GM23248 (cell line): ENCODE measurements around the gene DIO3. TPM values are rescaled to one million over a fixed set of nuclear protein-coding genes. Genes with fewer than 3 reads are reported as not detected.

Source experiments
- DNase-seq: peaks from one replicate; pipeline ENCODE4 v3.0.0-alpha.2; 2015
- H2AFZ ChIP-seq: fragments of 200-600 bp; sonication (generic); 2 replicates; pipeline ENCODE4 v1.6.1; 2016; ENCODE audit warnings: antibody characterized with exemption
- H3F3A ChIP-seq: fragments of 200-600 bp; sonication (generic); 2 replicates; pipeline ENCODE4 v1.6.1; 2016; ENCODE audit warnings: mild to moderate bottlenecking, antibody characterized with exemption, mixed run types; ENCODE audit not compliant: insufficient read depth
- H3K27ac ChIP-seq: fragments of 200-600 bp; sonication (generic); 2 replicates; pipeline ENCODE4 v1.5.1; 2016; ENCODE audit warnings: mild to moderate bottlenecking
- H3K27me3 ChIP-seq: fragments of 200-600 bp; sonication (generic); replicated peaks from 2 replicates; pipeline ENCODE4 v1.6.1; 2016; ENCODE audit warnings: mild to moderate bottlenecking; ENCODE audit not compliant: insufficient read depth
- H3K36me3 ChIP-seq: fragments of 200-600 bp; sonication (generic); 2 replicates; pipeline ENCODE4 v1.6.1; 2016; ENCODE audit warnings: low read depth, mild to moderate bottlenecking
- H3K4me1 ChIP-seq: fragments of 200-600 bp; sonication (generic); 2 replicates; pipeline ENCODE4 v1.6.1; 2016; ENCODE audit warnings: mild to moderate bottlenecking; ENCODE audit not compliant: insufficient read depth
- H3K4me2 ChIP-seq: fragments of 200-600 bp; sonication (generic); one replicate; pipeline ENCODE4 v1.6.1; 2016; ENCODE audit warnings: mild to moderate bottlenecking; ENCODE audit not compliant: unreplicated experiment
- H3K4me3 ChIP-seq: fragments of 200-600 bp; sonication (generic); 2 replicates; pipeline ENCODE4 v1.5.1; 2016; ENCODE audit warnings: mild to moderate bottlenecking
- H3K79me2 ChIP-seq: fragments of 200-600 bp; sonication (generic); 2 replicates; pipeline ENCODE4 v1.6.1; 2016; ENCODE audit warnings: mild to moderate bottlenecking; ENCODE audit not compliant: insufficient read depth
- H3K9ac ChIP-seq: fragments of 200-600 bp; sonication (generic); 2 replicates; pipeline ENCODE4 v1.6.1; 2016; ENCODE audit warnings: mild to moderate bottlenecking
- H3K9me2 ChIP-seq: fragments of 200-600 bp; sonication (generic); 2 replicates; pipeline ENCODE4 v1.6.1; 2016; ENCODE audit warnings: mixed run types, mild to moderate bottlenecking, moderate library complexity; ENCODE audit not compliant: insufficient read depth
- H3K9me3 ChIP-seq: fragments of 200-600 bp; sonication (generic); one replicate; pipeline ENCODE4 v1.6.1; 2017; ENCODE audit warnings: low read depth
- H4K20me1 ChIP-seq: fragments of 200-600 bp; sonication (generic); 2 replicates; pipeline ENCODE4 v1.6.0; 2016; ENCODE audit not compliant: insufficient read depth
- EZH2 ChIP-seq: fragments of 200-600 bp; sonication (generic); IDR thresholded peaks from 2 replicates; pipeline ENCODE4 v1.6.1; 2018; ENCODE audit warnings: antibody characterized with exemption, mild to moderate bottlenecking; ENCODE audit not compliant: insufficient read depth, poor library complexity, severe bottlenecking
- EZH2phosphoT487 ChIP-seq: fragments of 200-600 bp; sonication (generic); IDR thresholded peaks from 2 replicates; pipeline ENCODE4 v1.6.1; 2018; ENCODE audit warnings: antibody characterized with exemption, moderate library complexity, mild to moderate bottlenecking, low read depth; ENCODE audit not compliant: insufficient read depth
- WGBS, 2 experiments: methylation state at CpG; one replicate each; pipeline ENCODE4 v1.1.6; 2015 to 2017; ENCODE audit warnings: low lambda C conversion rate in 2 of 2, low coverage in 1 of 2; ENCODE audit errors: missing lambda C conversion rate in 2 of 2; 5-methylcytosine and 5-hydroxymethylcytosine counted together
- in situ Hi-C: fragments of 300-500 bp; cut with MboI; formaldehyde crosslinking; loops from 2 replicates; pipeline ENCODE4 v1.15.0; 2020
- polyA plus RNA-seq: library from polyadenylated mRNA; unstranded; fragments of >200 nt; fragmentation: Nextera tagmentation; extraction: Ambion mirVana; gene quantifications from 2 replicates; pipeline ENCODE4 v1.2.1, GENCODE V29; 2016
- total RNA-seq: library from RNA; depleted of rRNA; stranded (reverse); fragments of >200 nt; shearing (Covaris generic); gene quantifications from 2 replicates; pipeline ENCODE4 v1.2.3, GENCODE V29; 2014

The DIO3 gene
- total and polyA plus RNA-seq, 2 experiments from 2014 or later = not detected

GRCh38 chr14:101516401-101516800 is 44.9 kb upstream of the DIO3 start:
- 56 to 63% methylated on average over 9 of the region's 9 CpGs for WGBS, 2 experiments
- H3K79me2 ChIP-seq = no peaks in the 10 kb centered on the region
- no peaks in the 10 kb centered on the region for H3K9me3 ChIP-seq
- no peak overlapping the region for H3K4me2 ChIP-seq
- DNase-seq = no peak
- H2AFZ ChIP-seq = no peak overlapping the region
- H3K9ac ChIP-seq = no peak overlapping the region
- H4K20me1 ChIP-seq = no peaks in the 10 kb centered on the region
- H3K9me2 ChIP-seq = no peaks in the 10 kb centered on the region
- no peaks in the 10 kb centered on the region for H3K4me1 ChIP-seq
- in situ Hi-C loops = no loop called here
- no peak for TF ChIP-seq EZH2
- no peak for TF ChIP-seq EZH2phosphoT487
- no peaks in the 10 kb centered on the region for H3K36me3 ChIP-seq
- no peaks in the 10 kb centered on the region for H3F3A ChIP-seq
- no peaks in the 10 kb centered on the region for H3K27me3 ChIP-seq
- no peak overlapping the region for H3K4me3 ChIP-seq
- no peak overlapping the region for H3K27ac ChIP-seq

GRCh38 chr14:101518611-101519473 is 42.5 kb upstream of the DIO3 start:
- 11 to 15% methylated on average over 27 to 28 of the region's 28 CpGs for WGBS, 2 experiments
- Histone ChIP-seq H2AFZ (no peak overlapping the region), H4K20me1 (no peaks in the 10 kb centered on the region)

GRCh38 chr14:101520621-101521472 is 40.4 kb upstream of the DIO3 start:
- Histone ChIP-seq H3K27me3 (no peaks in the 10 kb centered on the region), H3K27ac (no peak overlapping the region), H3K4me1 (no peaks in the 10 kb centered on the region), H3K4me3 (no peak overlapping the region), H2AFZ (no peak overlapping the region), H3K4me2 (no peak overlapping the region), H3F3A (no peaks in the 10 kb centered on the region), H3K9me2 (no peaks in the 10 kb centered on the region), H3K36me3 (no peaks in the 10 kb centered on the region), H4K20me1 (no peaks in the 10 kb centered on the region), H3K9me3 (no peaks in the 10 kb centered on the region), H3K9ac (no peak overlapping the region), H3K79me2 (no peaks in the 10 kb centered on the region)
- TF ChIP-seq EZH2phosphoT487 = no peak
- no peak for TF ChIP-seq EZH2
- 26 to 29% methylated on average over 29 to 30 of the region's 30 CpGs for WGBS, 2 experiments
- peak; percentile 64 for DNase-seq
- in situ Hi-C loops = no loop called here

More at GRCh38 chr14:101518611-101519473, 42.5 kb upstream of the DIO3 start:
- no peaks in the 10 kb centered on the region for H3F3A ChIP-seq
- no peak overlapping the region for H3K4me2 ChIP-seq
- H3K27me3 ChIP-seq = no peaks in the 10 kb centered on the region
- no peaks in the 10 kb centered on the region for H3K79me2 ChIP-seq
- DNase-seq = peak; percentile 23
- H3K9me3 ChIP-seq = no peaks in the 10 kb centered on the region
- H3K27ac ChIP-seq = no peak overlapping the region
- no peaks in the 10 kb centered on the region for H3K4me1 ChIP-seq
- in situ Hi-C loops = no loop called here
- no peak for TF ChIP-seq EZH2
- TF ChIP-seq EZH2phosphoT487 = no peak
- no peak overlapping the region for H3K9ac ChIP-seq
- no peaks in the 10 kb centered on the region for H3K9me2 ChIP-seq
- no peaks in the 10 kb centered on the region for H3K36me3 ChIP-seq
- no peak overlapping the region for H3K4me3 ChIP-seq

GRCh38 chr14:101521473-101521915 is 39.8 kb upstream of the DIO3 start:
- no peak overlapping the region for H3K4me2 ChIP-seq
- H3K9me3 ChIP-seq = no peaks in the 10 kb centered on the region
- 35 to 39% methylated on average over 13 to 17 of the region's 17 CpGs for WGBS, 2 experiments

More at GRCh38 chr14:101521473-101521915, 39.8 kb upstream of the DIO3 start:
- TF ChIP-seq EZH2phosphoT487 (no peak), EZH2 (no peak)
- DNase-seq = no peak
- Histone ChIP-seq H3K4me3 (no peak overlapping the region), H3K79me2 (no peaks in the 10 kb centered on the region), H3K9ac (no peak overlapping the region), H3K27ac (no peak overlapping the region), H3F3A (no peaks in the 10 kb centered on the region), H3K36me3 (no peaks in the 10 kb centered on the region), H3K4me1 (no peaks in the 10 kb centered on the region), H3K27me3 (no peaks in the 10 kb centered on the region), H2AFZ (no peak overlapping the region), H4K20me1 (no peaks in the 10 kb centered on the region), H3K9me2 (no peaks in the 10 kb centered on the region)
- in situ Hi-C loops = no loop called here
